Globus pallidus (tissue), 1 donor: ENCODE data around the gene RSAD1.

Source experiments
- DNase-seq: peaks from one replicate; pipeline ENCODE4 v3.0.0-alpha.2; 2015; ENCODE audit warnings: low spot score

Gene RSAD1

DNA sequence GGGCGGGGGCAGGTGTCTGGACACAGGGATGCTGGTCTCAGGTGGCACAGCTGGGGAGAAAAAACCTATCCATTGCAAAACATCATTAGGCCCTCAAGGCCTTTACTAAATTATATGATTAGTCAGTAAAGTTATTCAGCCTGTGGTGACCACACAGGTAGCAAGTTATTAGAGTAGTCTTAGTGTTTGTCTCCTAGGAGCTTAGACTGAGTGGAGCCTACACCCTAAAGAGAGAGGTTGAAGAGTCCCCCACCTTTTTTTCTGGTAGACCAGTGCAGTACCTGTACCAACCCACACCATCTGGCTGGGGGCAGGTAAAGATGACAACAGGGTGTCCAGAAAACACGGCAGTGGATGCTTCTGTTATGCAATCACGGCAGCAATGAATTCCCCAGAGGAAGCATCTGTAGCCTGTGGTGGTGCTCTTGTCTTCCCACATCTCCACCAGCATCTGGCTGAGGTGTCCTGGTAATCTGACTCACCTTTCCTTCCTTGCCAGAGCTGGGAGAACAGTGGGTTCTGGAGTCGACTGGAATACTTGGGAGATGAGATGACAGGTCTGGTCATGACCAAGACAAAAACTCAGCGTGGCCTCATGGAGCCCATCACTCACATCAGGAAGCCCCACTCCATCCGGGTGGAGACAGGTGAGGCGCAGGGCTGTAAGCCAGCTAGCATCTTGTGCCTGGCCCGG lies 40.6 kb downstream of the RSAD1 start:
- no peak for DNase-seq

GRCh38 chr17:50520483-50520882 lies 41.8 kb downstream of the RSAD1 start:
- no peak for DNase-seq

GRCh38 chr17:50521514-50521913 lies 42.9 kb downstream of the RSAD1 start:
- no peak for DNase-seq

DNA sequence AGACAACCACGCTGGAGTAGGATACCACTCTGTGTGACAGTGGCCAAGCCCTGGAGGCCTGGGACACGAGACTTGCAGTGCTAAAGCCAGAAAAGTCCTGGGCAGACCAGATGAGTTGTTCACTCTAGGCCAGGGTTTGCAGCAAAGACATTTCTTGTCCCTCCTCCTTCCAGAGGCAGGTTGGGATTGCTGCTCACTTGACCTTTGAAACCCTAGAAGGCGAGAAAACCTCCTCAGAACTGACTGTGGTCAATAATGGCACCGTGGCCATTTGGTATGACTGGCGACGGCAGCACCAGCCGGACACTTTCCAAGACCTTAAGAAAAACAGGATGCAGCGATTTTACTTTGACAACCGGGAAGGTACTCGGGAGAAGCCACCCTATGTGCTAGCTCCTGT lies 44.1 kb downstream of the RSAD1 start:
- DNase-seq: no peak

DNA sequence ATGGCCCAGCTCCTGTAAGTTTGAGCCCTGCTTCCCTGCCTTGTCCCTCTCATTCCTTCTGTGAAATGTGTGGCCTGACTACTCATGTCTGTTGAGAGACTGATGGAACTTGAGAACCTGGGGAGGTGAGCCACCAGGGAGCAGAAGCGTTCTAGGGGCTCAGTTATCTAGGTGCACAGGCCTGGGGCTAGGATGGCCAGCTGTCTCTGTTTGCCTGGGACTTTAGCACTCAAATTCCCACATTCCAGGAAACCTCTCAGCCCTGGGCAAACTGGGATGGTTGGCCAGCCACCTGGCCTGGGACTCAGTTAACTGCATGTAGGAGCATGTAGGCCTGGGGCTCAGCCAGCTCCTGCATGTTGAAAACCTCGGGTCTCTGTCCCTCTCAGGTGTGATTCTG lies 44.5 kb downstream of the RSAD1 start:
- DNase-seq: no peak

DNA sequence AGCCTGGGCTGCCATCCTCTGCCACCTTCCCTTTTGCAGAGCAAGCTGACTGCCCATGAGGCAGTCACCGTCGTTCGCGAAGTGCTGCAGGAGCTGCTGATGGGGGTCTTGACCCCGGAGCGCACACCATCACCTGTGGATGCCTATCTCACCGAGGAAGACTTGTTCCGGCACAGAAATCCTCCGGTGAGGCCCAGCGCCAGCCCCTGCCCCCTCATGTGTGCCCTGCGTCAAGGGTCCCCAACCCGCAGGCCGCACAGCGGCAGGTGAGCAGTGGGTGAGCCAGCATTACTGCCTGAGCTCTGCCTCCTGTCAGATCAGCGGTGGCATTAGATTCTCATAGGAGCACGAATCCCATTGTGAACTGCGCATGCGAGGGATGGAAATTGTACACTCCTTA lies 46.2 kb downstream of the RSAD1 start:
- DNase-seq: no peak

- no peak for DNase-seq
Measured at GRCh38 chr17:50527155-50527762, 48.6 kb downstream of the RSAD1 start.

DNA sequence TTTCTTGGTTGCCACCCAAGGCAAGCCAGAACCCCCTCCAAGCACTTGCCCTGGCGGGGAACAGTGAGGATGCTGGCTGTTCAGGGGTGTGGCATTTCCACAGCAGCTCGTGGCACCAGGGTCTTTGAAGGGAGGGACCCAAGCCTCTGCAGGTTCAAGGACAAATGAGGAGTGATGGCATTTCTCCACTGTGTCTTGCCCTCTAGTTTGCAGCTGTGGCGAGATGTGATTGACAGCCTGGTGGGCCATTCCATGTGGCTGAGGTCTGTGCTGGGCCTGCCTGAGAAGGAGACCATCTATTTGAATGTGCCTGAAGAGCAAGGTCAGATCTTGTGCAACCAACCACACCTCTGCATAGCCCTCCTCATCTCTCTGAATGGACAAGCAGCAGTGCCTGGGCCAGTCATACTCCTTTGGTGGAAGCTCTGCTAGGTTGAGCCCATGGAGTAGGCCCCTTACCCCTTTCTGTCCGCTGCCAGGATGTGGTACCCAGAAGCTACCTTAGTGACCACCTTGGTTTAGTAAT lies 49.4 kb downstream of the RSAD1 start:
- DNase-seq: no peak

GRCh38 chr17:50529849-50530248 lies 51.2 kb downstream of the RSAD1 start:
- no peak for DNase-seq

GRCh38 chr17:50531428-50532025 lies 52.9 kb downstream of the RSAD1 start:
- DNase-seq: no peak

DNA sequence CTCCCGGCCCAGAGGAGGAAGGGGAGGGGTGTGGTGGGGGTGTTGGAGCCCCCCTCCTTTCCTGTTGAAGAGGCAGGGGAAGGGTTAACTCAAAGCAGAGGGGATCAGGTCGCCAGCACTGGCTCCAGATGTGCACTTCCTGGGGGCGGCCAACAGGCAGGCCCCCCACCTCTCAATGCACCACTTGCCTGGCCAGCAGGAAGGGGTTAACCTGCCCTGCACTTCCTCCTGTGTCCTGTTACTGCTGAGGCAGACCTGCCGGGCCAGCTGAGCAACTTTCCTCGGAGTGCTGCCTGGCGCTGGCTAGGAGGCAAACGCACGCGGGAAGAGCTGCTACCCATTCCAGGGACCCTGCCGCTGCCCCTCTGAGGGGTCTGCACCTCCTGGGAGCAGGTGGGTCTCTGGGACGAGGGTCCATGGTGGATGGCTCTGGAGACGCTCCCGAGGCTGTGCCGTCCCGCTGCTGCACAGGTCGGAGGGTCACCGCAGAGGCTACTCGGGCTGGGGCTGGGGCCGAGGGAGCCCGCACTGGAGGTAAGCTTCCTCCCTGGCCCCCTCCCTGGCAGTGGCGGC lies 53.9 kb downstream of the RSAD1 start, which contains the start of gene EPN3:
Gene EPN3 (plus strand): TSS at position 284 of the 573 bp plus-strand sequence. CDS start 3,822 bp downstream, outside the sequence.
- no peak for DNase-seq

GRCh38 chr17:50533185-50533584 lies 54.5 kb downstream of the RSAD1 start:
- DNase-seq: no peak

DNA sequence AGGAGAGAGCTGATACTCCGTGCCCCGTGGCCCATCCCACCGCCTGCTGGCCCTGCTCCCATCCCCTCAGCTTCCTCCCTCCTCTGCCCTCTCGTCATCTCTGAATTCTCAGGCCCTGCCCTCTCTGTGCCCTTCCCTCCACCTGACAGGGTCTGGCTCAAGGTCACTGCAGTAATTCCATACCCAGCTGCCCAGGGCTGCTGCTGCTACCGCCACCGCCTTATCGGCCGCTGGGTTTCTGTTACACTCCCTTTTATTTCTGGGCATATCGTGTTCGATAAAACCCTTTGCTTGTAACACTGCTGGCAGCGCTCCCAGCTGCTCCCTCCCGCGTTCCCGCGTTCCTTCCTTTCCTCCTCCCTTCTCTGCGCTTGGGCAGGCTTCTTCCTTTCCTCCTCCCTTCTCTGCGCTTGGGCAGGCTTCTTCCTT lies 55.1 kb downstream of the RSAD1 start:
- DNase-seq: no peak

GRCh38 chr17:50534222-50534978 lies 55.7 kb downstream of the RSAD1 start:
- DNase-seq: no peak

- DNase-seq: no peak
Measured at GRCh38 chr17:50534979-50535326, 56.3 kb downstream of the RSAD1 start.

DNA sequence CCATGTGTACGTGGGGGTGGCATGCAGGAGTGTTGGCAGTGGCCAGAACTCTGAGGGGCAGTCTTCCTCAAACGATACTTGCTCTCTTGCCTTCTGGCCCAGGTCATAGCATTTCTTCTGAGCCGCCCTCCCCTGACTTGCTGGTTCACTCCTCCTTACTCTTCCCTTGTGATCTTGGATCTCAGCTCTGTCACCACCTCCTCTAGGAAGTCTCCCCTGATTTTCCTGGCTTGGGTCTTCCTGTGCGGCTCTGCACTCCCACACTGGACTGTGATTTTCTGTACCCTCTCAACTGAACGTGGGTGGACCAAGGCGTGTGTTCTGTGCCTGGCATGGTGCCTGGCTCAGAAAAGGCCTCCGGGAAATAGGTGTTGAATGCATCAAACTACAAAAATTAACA lies 56.7 kb downstream of the RSAD1 start:
- DNase-seq: no peak
